Lung (tissue), 12 donors: ENCODE data around the gene HSPH1. TPM values are rescaled to one million over a fixed set of nuclear protein-coding genes. Genes with fewer than 3 reads are reported as not detected.

Experiments used
- ATAC-seq: fragments of 200-7000 bp; cut with Tn5 transposase; one replicate; pipeline ENCODE4 v1.9.1; 2020; ENCODE audit warnings: moderate number of reproducible peaks; ENCODE audit not compliant: insufficient read depth, low FRiP score
- DNase-seq, 3 donors: peaks; one replicate each; pipeline ENCODE4 v3.0.0-alpha.2; 2013 to 2017
- H3K27ac ChIP-seq, 2 donors: one replicate each; pipeline ENCODE4 v1.5.1; 2013; ENCODE audit warnings: mild to moderate bottlenecking in 2 of 2, moderate library complexity in 2 of 2, control low read depth in 1 of 2, inconsistent platforms in 1 of 2, low read depth in 1 of 2, low read length in 1 of 2
- H3K27me3 ChIP-seq, 3 donors: one replicate each; pipeline ENCODE4 v1.5.1; 2013; ENCODE audit warnings: low read length in 2 of 3; ENCODE audit not compliant: control insufficient read depth in 3 of 3, insufficient read depth in 3 of 3
- H3K36me3 ChIP-seq, 4 donors: one replicate each; pipeline ENCODE4 v1.5.1; 2013; ENCODE audit warnings: low read length in 4 of 4, mild to moderate bottlenecking in 1 of 4, moderate library complexity in 1 of 4; ENCODE audit not compliant: control insufficient read depth in 4 of 4, insufficient read depth in 4 of 4
- H3K4me1 ChIP-seq, 5 donors: one replicate each; pipeline ENCODE4 v1.5.1; 2013; ENCODE audit warnings: low read length in 5 of 5, mild to moderate bottlenecking in 2 of 5, moderate library complexity in 1 of 5; ENCODE audit not compliant: control insufficient read depth in 5 of 5, insufficient read depth in 5 of 5
- H3K4me3 ChIP-seq: one replicate; pipeline ENCODE4 v1.5.1; 2013; ENCODE audit warnings: mild to moderate bottlenecking, control low read depth, moderate library complexity
- H3K9ac ChIP-seq, 2 donors: one replicate each; pipeline ENCODE4 v1.5.1; 2013; ENCODE audit warnings: low read length in 2 of 2, control low read depth in 1 of 2; ENCODE audit not compliant: insufficient read depth in 1 of 2
- H3K9me3 ChIP-seq, 4 donors: one replicate each; pipeline ENCODE4 v1.5.1; 2013; ENCODE audit warnings: low read length in 3 of 4, mild to moderate bottlenecking in 1 of 4, moderate library complexity in 1 of 4; ENCODE audit not compliant: control insufficient read depth in 4 of 4, insufficient read depth in 3 of 4
- CTCF ChIP-seq: IDR thresholded peaks from 2 replicates; pipeline ENCODE4 v1.5.1; 2012; ENCODE audit warnings: mild to moderate bottlenecking; ENCODE audit errors: control extremely low read depth, extremely low read depth
- WGBS, 2 donors: extraction: QIAGEN DNeasy Blood & Tissue Kit; methylation state at CpG; one replicate each; pipeline ENCODE4 v1.1.7; 2013; 5-methylcytosine and 5-hydroxymethylcytosine counted together
- polyA plus RNA-seq, 2 donors: library from polyadenylated mRNA; stranded (reverse); fragments of 200-250 nt; gene quantifications; one replicate each; pipeline ENCODE4 v1.2.1, GENCODE V29; 2013
- total RNA-seq, 2 donors: library from RNA; depleted of rRNA in 1 of 2; stranded (reverse); fragments of >200 nt in 1 of 2; gene quantifications; one replicate each; pipeline ENCODE4 v1.2.1, GENCODE V29; 2014 to 2021
- donor health status: control.
- donor health status: control.
- donor health status: Bipolar disorder and iron deficiency.
- donor health status: healthy.
- donor health status: DM: yes; HTN: yes; CAD: no.

HSPH1 gene
- total and polyA plus RNA-seq, 4 donors = 34.1 to 223 (median 65.6) TPM

DNA sequence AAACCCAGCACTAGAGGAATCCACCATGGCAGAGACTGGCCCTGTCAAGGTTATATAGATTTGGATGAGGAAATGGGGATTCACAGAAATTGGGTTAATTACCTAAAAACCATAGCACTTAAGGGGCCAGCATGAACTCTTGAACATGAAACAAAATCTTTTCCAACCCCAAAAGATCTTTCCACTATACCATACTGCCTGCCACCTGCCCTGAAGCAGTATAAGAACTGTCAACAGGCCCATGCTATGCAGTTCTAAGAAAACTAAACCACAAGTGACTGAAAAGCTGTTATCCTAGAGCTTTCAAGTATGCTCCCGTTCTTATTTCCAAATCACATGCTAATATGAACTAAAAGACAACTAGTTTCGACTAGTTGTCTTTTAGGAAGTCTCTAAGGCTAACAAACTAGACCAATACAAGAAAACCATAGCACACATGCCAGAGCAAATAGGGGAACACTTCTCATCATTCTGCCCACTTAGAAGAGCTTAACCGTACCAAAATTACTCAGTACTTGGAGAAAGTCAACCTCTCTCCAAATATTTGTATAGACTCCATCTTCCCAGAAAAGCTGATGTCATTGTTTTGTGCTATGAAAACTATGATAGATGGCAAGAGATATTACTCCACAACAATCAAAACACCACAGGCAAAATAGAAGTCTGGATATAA is 27.5 kb downstream of the HSPH1 start:
- Histone ChIP-seq H3K27me3 (no peaks in the 10 kb centered on the region), H3K4me3 (no peak overlapping the region), H3K36me3 (peaks cover 8 to 21% (median 19%) of the 10 kb centered on the region in 4 donors), H3K4me1 (no peaks in the 10 kb centered on the region), H3K27ac (no peak overlapping the region), H3K9ac (no peak overlapping the region), H3K9me3 (no peaks in the 10 kb centered on the region)
- ATAC-seq = no peak
- 60 to 83% methylated on average over 3 of the region's 3 CpGs for WGBS, 2 donors
- no peak for DNase-seq
- no peak for TF ChIP-seq CTCF

- ATAC-seq (no peak), DNase-seq (no peak)
- Histone ChIP-seq H3K9ac (no peak overlapping the region), H3K27ac (no peak overlapping the region), H3K4me1 (no peaks in the 10 kb centered on the region), H3K27me3 (peaks cover 0 to 1% (median 0%) of the 10 kb centered on the region in 3 donors), H3K4me3 (no peak overlapping the region), H3K36me3 (peaks cover 7 to 19% (median 16%) of the 10 kb centered on the region in 4 donors), H3K9me3 (no peaks in the 10 kb centered on the region)
- TF ChIP-seq CTCF = no peak
- 90 to 91% methylated on average over 5 of the region's 5 CpGs for WGBS, 2 donors
Observed at GRCh38 chr13:31133621-31134020, 28.1 kb downstream of the HSPH1 start.

DNA sequence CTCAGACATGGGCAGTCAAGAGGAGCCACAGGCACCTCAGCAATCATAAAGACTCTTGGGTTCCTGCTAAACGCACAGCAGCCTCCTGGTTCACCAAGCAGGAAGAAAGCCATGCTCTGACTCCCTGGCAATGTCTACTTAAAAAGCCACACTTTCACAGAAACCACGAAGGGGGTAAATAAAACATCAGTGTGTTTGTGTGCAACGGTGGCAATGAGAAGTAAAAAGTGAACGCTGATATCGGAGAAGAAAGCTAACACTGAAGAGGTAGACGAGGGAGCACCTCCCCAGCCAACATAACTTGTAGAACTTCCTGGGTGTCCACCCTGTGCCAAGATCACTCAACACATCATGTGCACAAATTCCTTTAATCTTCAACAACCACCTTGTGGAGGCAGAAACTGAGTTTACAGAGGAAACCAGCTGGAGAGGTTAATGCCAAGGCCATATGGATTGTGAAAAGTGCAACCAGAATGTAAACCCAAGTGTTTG is 30.2 kb downstream of the HSPH1 start:
- Histone ChIP-seq H3K4me3 (no peak overlapping the region), H3K4me1 (no peaks in the 10 kb centered on the region), H3K27me3 (peaks cover 0 to 4% (median 0%) of the 10 kb centered on the region in 3 donors), H3K9me3 (peaks cover 0 to 1% (median 0%) of the 10 kb centered on the region in 4 donors), H3K27ac (no peak overlapping the region), H3K9ac (no peak overlapping the region), H3K36me3 (peaks cover 1 to 7% (median 3%) of the 10 kb centered on the region in 4 donors)
- ATAC-seq = no peak
- WGBS, 2 donors = 53 to 56% methylated on average over 6 of the region's 6 CpGs
- TF ChIP-seq CTCF = no peak
- peak in 2 of 3 donors; percentile 27 to 60 for DNase-seq
